GDM1 (cell line): ENCODE measurements around the gene SLC1A4.
A peak's percentile ranks its signal among the peaks of the same experiment; 100 is the strongest.
"Not testable (repeated sequence)": the region's sequence is repeated elsewhere in the genome, so short reads cannot be mapped to it uniquely, and the experiment has no call there.

Experiments used
- DNase-seq: peaks from one replicate; lab custom pipeline; 2025; lab: John Stamatoyannopoulos, UW

The SLC1A4 gene

GRCh38 chr2:64966017-64966416 lies 23.2 kb upstream of the SLC1A4 start:
- no peak for DNase-seq

GRCh38 chr2:64966839-64967238 lies 22.4 kb upstream of the SLC1A4 start:
- DNase-seq, result no peak

- DNase-seq, result no peak
Observed at GRCh38 chr2:64967601-64968000, 21.6 kb upstream of the SLC1A4 start.

- DNase-seq, result not testable (repeated sequence)
Observed at GRCh38 chr2:64969086-64969485, 20.1 kb upstream of the SLC1A4 start.

- DNase-seq, result no peak
Observed at GRCh38 chr2:64970495-64970894, 18.7 kb upstream of the SLC1A4 start.

GRCh38 chr2:64972426-64972825 lies 16.8 kb upstream of the SLC1A4 start:
- no peak for DNase-seq

- no peak for DNase-seq
Observed at GRCh38 chr2:64972876-64973275, 16.3 kb upstream of the SLC1A4 start.

- DNase-seq, result no peak
Observed at GRCh38 chr2:64975232-64975821, 13.9 kb upstream of the SLC1A4 start.

GRCh38 chr2:64976276-64976675 lies 12.9 kb upstream of the SLC1A4 start:
- DNase-seq, result no peak

- DNase-seq, result no peak
Observed at GRCh38 chr2:64978514-64979268, 10.5 kb upstream of the SLC1A4 start.

- no peak for DNase-seq
Observed at GRCh38 chr2:64979744-64980143, 9.5 kb upstream of the SLC1A4 start.

GRCh38 chr2:64980183-64980582 lies 9.0 kb upstream of the SLC1A4 start:
- no peak for DNase-seq

GRCh38 chr2:64982311-64982857 lies 6.8 kb upstream of the SLC1A4 start:
- DNase-seq, result no peak

- no peak for DNase-seq
Observed at GRCh38 chr2:64982932-64983331, 6.3 kb upstream of the SLC1A4 start.

GRCh38 chr2:64985447-64985846 lies 3.8 kb upstream of the SLC1A4 start:
- DNase-seq, result no peak

- no peak for DNase-seq
Observed at GRCh38 chr2:64987001-64987955, 1.9 kb upstream of the SLC1A4 start.

GRCh38 chr2:64987956-64988419 lies 1.2 kb upstream of the SLC1A4 start:
- peak; percentile 68 for DNase-seq

GRCh38 chr2:64988420-64989125 lies 626 bp upstream of the SLC1A4 start:
- DNase-seq, result no peak

GRCh38 chr2:64989982-64990614 lies 899 bp downstream of the SLC1A4 start:
- no peak for DNase-seq

- no peak for DNase-seq
Observed at GRCh38 chr2:64990876-64991275, 1.7 kb downstream of the SLC1A4 start.

GRCh38 chr2:64992218-64992617 lies 3.0 kb downstream of the SLC1A4 start:
- DNase-seq, result no peak
